Measurements from ENCODE around the gene KRTAP10-10.
"Not testable (repeated sequence)": the region's sequence is repeated elsewhere in the genome, so short reads cannot be mapped to it uniquely, and the experiment has no call there.

Gene KRTAP10-10

DNA sequence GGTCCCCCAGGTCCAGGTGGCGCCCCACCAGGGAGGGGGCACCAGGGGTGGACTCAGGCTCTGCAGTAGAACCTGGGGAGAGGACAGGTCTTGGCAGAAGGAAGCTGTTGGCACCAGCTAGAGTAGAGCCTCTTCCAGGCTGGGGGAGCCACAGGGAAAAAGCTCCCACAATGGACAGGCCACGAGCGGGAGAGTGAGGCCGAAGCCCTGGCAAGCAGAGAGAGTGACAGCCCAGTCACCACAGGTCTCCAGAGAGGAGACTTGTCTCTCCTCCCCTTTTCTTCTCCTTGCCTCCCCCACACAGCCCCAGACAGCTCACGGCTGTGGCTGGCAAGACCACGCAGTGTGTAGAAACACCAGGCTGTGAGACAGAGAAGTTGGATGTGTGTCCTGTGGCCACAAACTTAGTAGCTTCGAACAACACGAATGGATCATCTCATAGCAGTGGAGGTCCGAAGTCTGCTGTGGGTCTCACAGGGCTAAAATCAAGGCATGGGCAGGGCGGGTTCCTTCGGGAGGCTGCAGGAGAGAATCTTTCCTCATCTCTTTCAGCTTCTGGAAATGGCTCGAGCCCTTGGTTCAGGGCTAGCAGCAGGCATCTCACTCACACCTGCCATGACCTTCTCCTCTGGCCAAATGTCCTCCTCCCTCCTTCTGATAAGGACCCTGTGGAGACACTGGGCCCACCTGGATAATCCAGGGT is 14.0 kb downstream of the KRTAP10-10 start:
- no peak for DNase-seq (ENCODE audit: low read depth)

- no peak for DNase-seq (ENCODE audit: low read depth)
These were observed 16.0 kb downstream of the KRTAP10-10 start for GRCh38 chr21:44653123-44653522.

DNA sequence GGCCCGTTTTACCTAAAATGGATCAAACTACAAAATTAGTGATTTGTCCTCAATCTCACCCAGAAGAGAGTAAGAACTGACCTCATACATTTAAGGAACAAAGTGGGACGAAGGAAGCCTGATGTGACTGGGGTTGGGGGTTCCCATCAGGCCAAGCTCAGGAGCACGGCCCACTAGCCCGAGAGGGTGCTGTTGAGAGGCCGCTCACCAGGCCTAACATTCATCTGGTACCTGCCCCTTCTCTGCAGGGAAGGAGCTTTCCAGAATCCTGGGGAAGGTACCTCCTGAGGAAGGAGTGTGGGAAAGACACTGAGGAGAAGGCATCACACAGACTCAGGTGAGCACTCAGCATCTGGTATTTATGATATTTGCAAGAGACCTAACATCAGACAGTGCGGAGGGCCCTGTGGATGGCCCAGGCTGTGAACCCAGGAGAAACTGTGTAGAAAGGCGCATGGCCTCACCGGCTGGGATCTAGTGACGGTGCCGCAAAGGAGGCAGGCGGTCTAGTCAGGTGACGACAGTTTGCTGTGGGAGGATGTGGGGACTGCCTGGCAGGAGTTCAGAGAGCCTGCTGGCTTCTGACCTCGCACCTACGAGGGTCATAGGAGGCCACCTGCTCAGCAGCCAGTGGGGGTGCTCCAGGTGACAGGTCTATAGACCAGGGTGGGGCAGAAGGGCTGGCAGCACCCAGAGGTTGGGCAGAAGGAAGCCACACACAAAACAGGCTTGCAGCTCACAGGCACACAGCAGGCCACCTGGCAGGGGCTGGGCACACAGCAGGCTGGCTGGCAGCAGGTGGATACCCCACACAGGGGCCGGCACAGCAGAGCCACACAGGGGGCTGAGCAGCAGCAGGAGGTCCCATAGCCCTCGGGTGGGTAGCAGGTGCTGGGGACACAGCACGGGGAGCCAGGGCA is 16.8 kb downstream of the KRTAP10-10 start:
- no peak for DNase-seq (ENCODE audit: low read depth)

DNA sequence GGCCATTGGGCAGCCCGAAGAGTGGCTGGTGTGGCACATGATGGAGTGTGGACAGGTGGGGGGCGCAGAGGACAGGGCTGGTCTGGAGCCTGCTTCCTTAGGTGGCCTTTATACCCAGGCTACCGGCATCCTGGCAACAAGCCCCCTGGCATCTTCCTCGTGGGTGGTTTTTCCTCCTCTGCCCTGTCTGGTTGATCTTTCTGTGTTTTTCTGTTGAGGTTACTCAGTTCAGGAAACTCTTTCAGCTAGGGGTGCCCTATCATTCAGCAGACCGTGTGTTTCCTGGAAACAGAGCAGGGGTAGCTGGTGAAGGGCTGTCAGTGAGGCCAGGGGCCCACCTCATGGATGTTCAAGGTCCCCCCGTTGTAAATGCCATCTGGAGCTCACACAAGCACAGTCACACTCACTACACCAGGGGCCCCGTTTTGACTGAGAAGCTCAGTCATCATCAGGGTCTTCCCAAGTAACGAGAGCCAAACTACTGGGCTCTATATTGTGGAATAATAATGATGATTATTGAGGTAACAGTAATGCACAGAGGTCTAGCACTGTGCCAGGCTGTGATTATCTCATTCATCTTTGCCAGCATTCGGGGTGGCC is 17.5 kb downstream of the KRTAP10-10 start, which contains the start of gene KRTAP12-4:
TSS of gene KRTAP12-4 (minus strand) at position 84 of the 600 bp plus-strand sequence. CDS start at position 39, 45 bp downstream.
- no peak for DNase-seq (ENCODE audit: low read depth)

GRCh38 chr21:44656868-44657267 is 19.7 kb downstream of the KRTAP10-10 start:
- DNase-seq (ENCODE audit: low read depth): no peak

DNA sequence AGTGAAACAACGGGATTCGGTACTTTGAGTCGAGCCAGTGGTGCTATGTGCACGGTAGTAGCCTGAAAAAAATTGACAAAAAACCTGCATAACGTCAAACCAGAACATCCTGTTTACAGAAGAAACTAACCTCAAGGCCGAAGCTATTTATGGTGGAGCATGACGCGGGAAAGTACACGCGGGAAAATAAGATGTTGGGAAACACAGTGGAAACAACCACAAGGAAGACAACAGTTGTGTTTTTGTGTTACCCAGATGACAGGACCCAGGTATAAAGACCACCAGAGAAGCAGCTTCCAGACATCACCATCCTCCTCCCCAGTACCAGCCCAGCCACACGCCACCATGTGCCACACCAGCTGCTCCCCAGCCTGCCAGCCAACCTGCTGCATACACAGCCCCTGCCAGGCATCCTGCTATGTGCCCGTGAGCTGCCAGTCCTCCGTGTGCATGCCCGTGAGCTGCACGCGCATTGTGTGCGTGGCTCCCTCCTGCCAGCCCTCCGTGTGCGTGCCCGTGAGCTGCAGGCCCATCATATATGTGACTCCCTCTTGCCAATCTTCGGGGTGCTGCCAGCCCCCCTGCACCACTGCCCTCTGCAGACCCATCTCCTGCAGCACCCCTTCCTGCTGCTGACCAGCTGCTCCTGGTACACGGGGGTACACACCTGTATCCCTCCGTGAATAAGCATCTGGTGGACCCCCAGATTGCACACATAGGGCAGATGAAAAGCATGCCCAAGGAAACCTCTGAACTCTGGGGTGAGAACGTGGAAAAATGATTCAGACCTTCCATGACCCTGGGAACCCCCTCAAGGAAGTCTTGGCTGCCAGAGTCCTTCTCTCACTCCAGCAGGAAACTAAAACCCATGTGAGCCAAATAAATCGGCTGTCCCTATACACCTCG is 20.7 kb downstream of the KRTAP10-10 start, which contains the start of gene KRTAP12-3:
TSS of gene KRTAP12-3 (plus strand) at position 298 of the 906 bp plus-strand sequence. CDS start at position 346, 48 bp downstream.
- no peak for DNase-seq (ENCODE audit: low read depth)

DNA sequence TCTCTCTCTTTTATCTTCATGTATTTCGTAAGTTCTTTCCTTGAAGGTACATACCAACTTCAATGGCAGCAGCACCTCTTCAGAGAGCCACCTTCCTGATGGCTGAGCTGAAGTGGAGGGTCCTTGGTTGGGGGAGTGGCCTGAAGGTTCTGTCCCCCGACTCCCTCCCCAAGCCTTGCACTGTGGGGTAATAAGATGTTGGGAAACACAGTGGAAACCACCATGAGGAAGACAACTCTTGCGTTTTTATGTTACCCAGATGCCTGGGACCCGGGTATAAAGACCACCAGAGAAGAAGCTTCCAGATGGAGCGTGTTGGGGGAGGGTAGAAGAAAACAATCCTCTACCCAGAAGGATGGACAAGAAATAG is 21.4 kb downstream of the KRTAP10-10 start:
- DNase-seq (ENCODE audit: low read depth): no peak

GRCh38 chr21:44658913-44659595 is 21.9 kb downstream of the KRTAP10-10 start:
- no peak for DNase-seq (ENCODE audit: low read depth)

DNA sequence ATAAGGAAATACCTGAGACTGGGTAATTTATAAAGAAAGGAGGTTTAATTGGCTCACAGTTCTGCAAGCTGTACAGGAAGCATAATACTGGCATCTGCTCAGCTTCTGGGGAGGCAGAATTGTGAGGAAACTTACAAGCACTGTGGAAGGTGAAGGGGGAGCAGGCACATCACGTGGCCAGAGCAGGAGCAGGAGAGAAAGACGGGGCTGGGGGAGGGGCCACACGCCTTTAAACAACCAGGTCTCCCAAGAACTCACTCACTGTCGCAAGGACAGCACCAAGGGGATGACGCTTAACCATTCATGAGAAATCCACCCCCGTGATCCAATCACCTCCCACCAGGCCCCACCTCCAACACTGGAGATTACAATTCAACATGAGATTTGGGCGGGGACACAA is 24.4 kb downstream of the KRTAP10-10 start:
- DNase-seq (ENCODE audit: low read depth): not testable (repeated sequence)

GRCh38 chr21:44664691-44665090 is 27.5 kb downstream of the KRTAP10-10 start:
- no peak for DNase-seq (ENCODE audit: low read depth)

- no peak for DNase-seq (ENCODE audit: low read depth)
These were observed 29.5 kb downstream of the KRTAP10-10 start, which contains the start of gene KRTAP12-2 for GRCh38 chr21:44666401-44667320. KRTAP12-2 (minus strand) TSS chr21:44666927; CDS start chr21:44666886, 41 bp downstream.

GRCh38 chr21:44667612-44668011 is 30.5 kb downstream of the KRTAP10-10 start:
- DNase-seq (ENCODE audit: low read depth): no peak

DNA sequence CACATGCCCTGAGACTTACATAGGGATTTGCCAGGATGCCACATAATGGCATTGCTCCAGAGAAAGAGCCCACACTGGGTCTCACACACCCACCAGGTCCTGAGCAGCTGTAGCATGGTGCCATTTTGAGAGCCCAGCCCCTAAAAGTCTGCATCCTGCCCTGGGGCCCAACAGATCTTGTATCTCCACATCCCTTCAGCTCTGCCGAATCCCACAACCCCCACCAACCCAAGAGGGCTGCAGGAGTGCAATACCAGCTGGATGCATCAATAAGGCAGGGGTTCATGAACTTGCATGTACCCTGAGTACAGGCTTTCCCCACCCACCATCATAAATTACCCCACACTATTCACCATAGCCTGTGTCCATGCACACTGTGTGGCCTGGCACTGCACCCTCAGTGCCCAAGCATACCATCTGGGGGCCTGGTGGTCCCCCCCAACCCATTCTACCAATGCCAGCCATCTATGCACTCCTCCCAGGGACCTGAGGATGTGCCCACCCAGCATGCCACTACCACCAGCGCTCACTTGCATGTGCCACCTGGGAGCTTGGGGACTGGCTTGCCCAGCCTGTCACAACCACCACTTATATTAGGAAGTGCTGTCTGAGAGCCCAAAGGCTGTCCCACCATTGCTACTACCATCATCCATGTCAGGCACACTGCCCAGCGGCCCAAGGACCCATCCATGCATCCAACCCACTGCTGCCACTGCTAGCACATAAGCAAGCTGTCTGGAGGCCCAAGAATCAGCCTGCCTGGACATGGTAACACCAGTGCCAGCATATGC is 33.7 kb downstream of the KRTAP10-10 start:
- DNase-seq (ENCODE audit: low read depth): no peak

- no peak for DNase-seq (ENCODE audit: low read depth)
These were observed 34.8 kb downstream of the KRTAP10-10 start for GRCh38 chr21:44671911-44672310.

- DNase-seq (ENCODE audit: low read depth): no peak
These were observed 40.7 kb downstream of the KRTAP10-10 start for GRCh38 chr21:44677881-44678280.

GRCh38 chr21:44681152-44681551 is 44.0 kb downstream of the KRTAP10-10 start:
- no peak for DNase-seq (ENCODE audit: low read depth)

DNA sequence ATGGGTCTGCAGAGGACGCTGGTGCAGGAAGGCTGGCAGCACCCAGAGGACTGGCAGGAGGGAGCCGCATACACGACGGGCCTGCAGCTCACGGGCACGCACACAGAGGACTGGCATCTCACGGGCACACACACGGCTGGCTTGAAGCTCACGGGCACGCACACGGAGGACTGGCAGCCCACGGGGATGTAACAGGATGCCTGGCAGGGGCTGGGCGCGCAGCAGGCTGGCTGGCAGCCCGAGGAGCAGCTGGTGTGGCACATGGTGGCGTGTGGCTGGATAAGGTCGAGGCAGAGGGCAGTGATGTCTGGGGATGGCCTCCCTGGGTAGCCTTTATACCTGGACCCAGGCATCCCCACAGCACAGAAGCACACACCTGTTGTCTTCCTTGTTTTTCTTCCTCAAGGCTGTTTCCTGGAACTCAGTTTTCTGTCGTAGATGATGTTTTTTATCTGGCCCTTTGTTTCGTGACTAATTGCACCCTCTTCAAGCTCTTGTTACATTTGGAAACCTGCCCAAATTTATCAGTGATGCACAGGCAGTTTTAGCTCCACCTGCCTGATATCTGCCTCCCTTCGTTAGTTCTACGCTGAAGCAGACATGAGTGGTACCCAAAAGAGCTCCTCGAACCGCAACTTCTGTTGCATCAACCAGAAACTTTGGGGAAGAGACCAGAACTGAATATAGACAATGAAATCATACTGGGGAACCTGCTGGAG is 44.9 kb downstream of the KRTAP10-10 start, which contains the start of gene KRTAP12-1:
TSS of gene KRTAP12-1 (minus strand) at position 303 of the 719 bp plus-strand sequence. CDS start at position 263, 40 bp downstream.
- no peak for DNase-seq (ENCODE audit: low read depth)

DNA sequence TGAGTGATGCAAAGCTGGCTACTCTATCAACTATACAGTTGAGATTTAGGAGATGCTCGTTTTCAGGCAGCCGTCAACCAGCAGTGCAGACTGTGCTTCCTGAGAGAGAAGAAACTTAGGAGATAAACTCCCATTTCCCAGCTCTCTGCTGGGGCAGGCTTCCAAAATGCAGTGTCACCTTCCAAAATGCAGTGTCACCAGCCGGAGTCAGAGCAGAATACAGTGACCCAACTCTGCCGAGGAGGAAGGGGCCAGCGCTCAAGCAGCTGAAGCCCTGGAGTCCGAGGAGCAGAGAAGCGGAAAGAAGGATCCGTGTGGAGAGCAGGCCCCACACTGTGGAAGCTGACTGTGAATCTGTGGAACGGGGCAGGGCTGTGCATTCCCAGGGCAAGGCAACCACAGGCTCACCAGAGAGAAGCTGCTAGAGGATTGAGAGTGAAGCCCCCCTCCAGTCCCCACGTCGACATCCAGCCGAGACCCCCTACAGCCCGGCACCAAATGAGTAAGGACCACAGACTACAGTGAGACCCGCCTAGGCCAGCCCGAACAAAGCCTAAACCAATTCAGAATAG is 45.5 kb downstream of the KRTAP10-10 start:
- no peak for DNase-seq (ENCODE audit: low read depth)
